ENCODE results near the gene PAGR1. TPM values are rescaled to one million over a fixed set of nuclear protein-coding genes. Genes with fewer than 3 reads are reported as not detected.

Gene PAGR1
- total RNA-seq = 10 to 100 TPM; 20.9 to 26.9 (median 26.5) TPM

- Histone ChIP-seq H3K36me3 (peaks cover 0 to 19% (median 16%) of the 10 kb centered on the region in 4 donors), H3K4me1 (peaks cover 64 to 88% (median 83%) of the 10 kb centered on the region in 4 donors), H3K4me3 (peak within 1 kb of the TSS; percentile 60 to 84 (median 70)), H3K9me3 (no peaks in the 10 kb centered on the region), H3K27me3 (no peaks in the 10 kb centered on the region), H3K27ac (replicated peaks in 1 of 4) (peak within 1 kb of the TSS; percentile 95 to 96 (median 96))
- peak; percentile 99 for DNase-seq (ENCODE audit: extremely low spot score)
- under 1% methylated on average over 34 of the region's 70 CpGs for WGBS
- intact Hi-C loops (cut with DNase I) = no loop called here
- TF ChIP-seq POLR2A (IDR thresholded peaks at IDR 0.05; ENCODE audit: low read depth) (peak; percentile 41), EP300 (IDR thresholded peaks at IDR 0.05) (no peak), POLR2AphosphoS5 (IDR thresholded peaks at IDR 0.05) (peak in 1 of 2 donors; percentile 97)
- TF ChIP-seq, protein P1, sequence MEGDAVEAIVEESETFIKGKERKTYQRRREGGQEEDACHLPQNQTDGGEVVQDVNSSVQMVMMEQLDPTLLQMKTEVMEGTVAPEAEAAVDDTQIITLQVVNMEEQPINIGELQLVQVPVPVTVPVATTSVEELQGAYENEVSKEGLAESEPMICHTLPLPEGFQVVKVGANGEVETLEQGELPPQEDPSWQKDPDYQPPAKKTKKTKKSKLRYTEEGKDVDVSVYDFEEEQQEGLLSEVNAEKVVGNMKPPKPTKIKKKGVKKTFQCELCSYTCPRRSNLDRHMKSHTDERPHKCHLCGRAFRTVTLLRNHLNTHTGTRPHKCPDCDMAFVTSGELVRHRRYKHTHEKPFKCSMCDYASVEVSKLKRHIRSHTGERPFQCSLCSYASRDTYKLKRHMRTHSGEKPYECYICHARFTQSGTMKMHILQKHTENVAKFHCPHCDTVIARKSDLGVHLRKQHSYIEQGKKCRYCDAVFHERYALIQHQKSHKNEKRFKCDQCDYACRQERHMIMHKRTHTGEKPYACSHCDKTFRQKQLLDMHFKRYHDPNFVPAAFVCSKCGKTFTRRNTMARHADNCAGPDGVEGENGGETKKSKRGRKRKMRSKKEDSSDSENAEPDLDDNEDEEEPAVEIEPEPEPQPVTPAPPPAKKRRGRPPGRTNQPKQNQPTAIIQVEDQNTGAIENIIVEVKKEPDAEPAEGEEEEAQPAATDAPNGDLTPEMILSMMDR (IDR thresholded peaks at IDR 0.05) = peak; percentile 89 to 96 (median 93)
Measured at GRCh38 chr16:29815793-29816693, at the start of gene PAGR1. Gene PAGR1, plus strand, starts transcription at chr16:29816152. Its CDS starts 374 bp downstream, at chr16:29816526.

DNA sequence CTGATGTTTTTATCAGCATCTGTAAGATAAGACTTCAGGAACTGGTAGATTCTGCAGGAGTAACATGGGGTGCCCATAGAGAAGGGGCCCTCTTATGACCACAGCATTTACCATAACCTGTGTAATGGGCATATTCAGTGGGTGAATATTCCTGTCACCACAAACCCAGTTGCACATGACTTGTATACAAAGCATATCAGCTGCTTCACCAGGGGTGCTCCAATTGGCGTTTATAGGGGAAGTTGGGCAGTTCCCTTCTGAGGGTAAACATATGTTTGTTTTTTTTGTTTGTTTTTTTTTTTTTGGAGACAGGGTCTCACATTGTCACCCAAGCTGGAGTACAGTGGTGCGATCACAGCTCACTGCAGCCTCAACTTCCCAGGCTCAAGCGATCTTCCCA is 49.4 kb upstream of the PAGR1 start:
- Histone ChIP-seq H3K27ac (replicated peaks in 1 of 4) (no peak overlapping the region), H3K4me1 (no peaks in the 10 kb centered on the region), H3K27me3 (peaks cover 0 to 3% (median 0%) of the 10 kb centered on the region in 4 donors), H3K9me3 (no peaks in the 10 kb centered on the region), H3K36me3 (no peaks in the 10 kb centered on the region), H3K4me3 (no peak overlapping the region)
- intact Hi-C loops (cut with DNase I) = no loop called here
- WGBS = 85% methylated on average over 3 of the region's 3 CpGs
- TF ChIP-seq EP300 (IDR thresholded peaks at IDR 0.05) (no peak), POLR2AphosphoS5 (IDR thresholded peaks at IDR 0.05) (no peak), POLR2A (IDR thresholded peaks at IDR 0.05; ENCODE audit: low read depth) (no peak)
- TF ChIP-seq, protein P1 (IDR thresholded peaks at IDR 0.05) = no peak
- DNase-seq (ENCODE audit: extremely low spot score) = no peak

DNA sequence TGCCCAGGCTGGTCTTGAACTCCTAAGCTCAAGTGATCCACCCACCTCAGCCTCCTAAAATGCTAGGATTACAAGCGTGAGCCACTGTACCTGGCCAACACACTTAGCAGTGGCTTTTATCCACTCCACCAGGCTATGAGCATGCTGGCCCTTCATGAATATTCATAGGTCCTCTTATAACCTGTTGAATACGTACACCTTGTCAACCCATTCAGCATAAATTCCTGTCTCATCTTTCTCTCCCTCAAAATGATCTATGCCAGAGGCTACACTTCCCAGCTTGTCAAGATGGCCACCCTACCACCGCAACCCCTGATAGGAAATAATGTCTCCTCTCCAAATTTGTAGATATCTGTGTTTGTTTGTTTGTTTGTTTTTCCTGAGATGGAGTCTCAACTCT is 48.9 kb upstream of the PAGR1 start:
- Histone ChIP-seq H3K9me3 (no peaks in the 10 kb centered on the region), H3K36me3 (no peaks in the 10 kb centered on the region), H3K4me3 (no peak overlapping the region), H3K27ac (replicated peaks in 1 of 4) (no peak overlapping the region), H3K27me3 (peaks cover 0 to 3% (median 0%) of the 10 kb centered on the region in 4 donors), H3K4me1 (no peaks in the 10 kb centered on the region)
- DNase-seq (ENCODE audit: extremely low spot score) = no peak
- no peak for TF ChIP-seq POLR2AphosphoS5 (IDR thresholded peaks at IDR 0.05)
- TF ChIP-seq EP300 (IDR thresholded peaks at IDR 0.05) = no peak
- no peak for TF ChIP-seq POLR2A (IDR thresholded peaks at IDR 0.05; ENCODE audit: low read depth)
- TF ChIP-seq, protein P1 (IDR thresholded peaks at IDR 0.05) = no peak
- WGBS = 94% methylated on average over 3 of the region's 3 CpGs
- intact Hi-C loops (cut with DNase I) = no loop called here

DNA sequence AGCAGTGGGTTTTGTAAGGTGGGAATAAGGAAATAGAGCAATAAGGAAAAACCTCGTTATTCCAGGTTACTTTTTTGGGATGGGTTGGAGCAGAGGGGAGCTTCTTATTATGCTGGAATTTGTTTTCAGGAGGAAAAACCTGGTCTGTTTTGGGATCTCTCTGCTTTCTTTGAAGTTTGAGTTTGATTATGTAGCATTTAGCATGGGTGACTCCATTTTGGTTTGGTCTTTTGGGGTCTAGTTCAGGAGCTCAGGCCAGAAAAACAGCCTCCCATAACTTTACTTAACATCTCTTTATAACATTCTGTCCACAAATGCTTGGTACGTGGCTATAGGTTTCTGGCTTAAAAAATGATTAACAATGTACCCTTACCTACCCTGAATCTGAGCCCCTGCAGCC is 46.4 kb upstream of the PAGR1 start:
- no peak overlapping the region for H3K4me3 ChIP-seq
- TF ChIP-seq POLR2A (IDR thresholded peaks at IDR 0.05; ENCODE audit: low read depth) (no peak), POLR2AphosphoS5 (IDR thresholded peaks at IDR 0.05) (no peak), EP300 (IDR thresholded peaks at IDR 0.05) (no peak)
- TF ChIP-seq, protein P1 (IDR thresholded peaks at IDR 0.05) = no peak
- no peaks in the 10 kb centered on the region for H3K9me3 ChIP-seq
- H3K4me1 ChIP-seq = no peaks in the 10 kb centered on the region
- intact Hi-C loops (cut with DNase I) = no loop called here
- no peaks in the 10 kb centered on the region for H3K36me3 ChIP-seq
- WGBS = 90% methylated on average over 2 of the region's 2 CpGs
- H3K27me3 ChIP-seq = peaks cover 0 to under 1% (median 0%) of the 10 kb centered on the region in 4 donors
- no peak for DNase-seq (ENCODE audit: extremely low spot score)
- H3K27ac ChIP-seq (replicated peaks in 1 of 4) = no peak overlapping the region

All from esophagus muscularis mucosa (tissue), 4 donors.